Medulla oblongata (tissue), 1 donor: ENCODE measurements around the gene TMEM239.
"Not testable (repeated sequence)": the region's sequence is repeated elsewhere in the genome, so short reads cannot be mapped to it uniquely, and the experiment has no call there.

Experiments
- DNase-seq: peaks from one replicate; pipeline ENCODE4 v3.0.0-alpha.2; 2015; ENCODE audit errors: extremely low spot score

Gene TMEM239

DNA sequence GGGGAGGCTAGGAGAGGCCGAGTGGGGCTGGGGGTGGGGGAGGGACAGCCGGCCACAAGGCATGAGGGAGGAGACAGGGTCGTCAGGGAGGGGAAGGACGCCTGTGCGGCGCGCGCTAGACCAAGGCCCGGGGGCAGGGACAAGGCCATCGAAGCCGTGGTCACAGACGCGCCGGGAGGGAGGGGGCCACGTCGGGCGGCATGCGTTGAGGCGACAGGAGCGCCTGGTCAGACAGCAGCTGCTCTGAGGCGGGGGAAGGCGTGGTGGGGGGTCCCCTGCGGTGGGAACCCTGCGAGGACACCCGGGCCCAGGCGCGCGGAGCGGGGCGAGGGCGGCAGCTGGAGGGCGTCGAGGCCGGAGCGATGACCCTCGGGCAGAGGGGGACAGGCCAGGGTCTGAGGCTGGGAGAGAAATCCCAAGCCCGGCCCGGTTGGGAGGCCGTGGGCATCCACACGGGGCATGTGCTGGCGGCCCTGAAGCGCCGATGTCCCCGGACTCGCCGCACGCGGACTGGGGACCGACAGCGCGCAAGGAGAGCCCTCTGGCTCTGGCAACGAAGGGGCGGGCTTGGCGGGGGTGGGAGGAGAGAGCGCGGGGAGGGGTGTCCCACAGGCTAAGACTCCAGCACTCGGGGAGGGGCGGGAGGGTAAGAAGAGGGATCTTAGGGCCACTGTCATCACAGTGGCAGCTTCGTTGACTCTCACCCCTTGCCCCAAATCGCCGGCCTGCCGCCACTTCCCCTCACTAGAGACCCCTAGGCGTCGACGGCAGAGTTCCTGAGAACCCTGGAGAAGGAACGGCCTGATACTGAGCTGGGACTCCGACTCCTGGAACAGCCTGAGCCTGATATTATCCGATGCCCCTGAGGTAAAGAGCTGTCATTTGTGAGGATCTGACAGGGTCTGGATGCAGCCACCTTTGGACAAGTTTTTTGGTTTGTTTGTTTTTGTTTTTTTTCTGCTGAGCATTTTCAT, 5.0 kb downstream of the TMEM239 start:
- DNase-seq: no peak

DNA sequence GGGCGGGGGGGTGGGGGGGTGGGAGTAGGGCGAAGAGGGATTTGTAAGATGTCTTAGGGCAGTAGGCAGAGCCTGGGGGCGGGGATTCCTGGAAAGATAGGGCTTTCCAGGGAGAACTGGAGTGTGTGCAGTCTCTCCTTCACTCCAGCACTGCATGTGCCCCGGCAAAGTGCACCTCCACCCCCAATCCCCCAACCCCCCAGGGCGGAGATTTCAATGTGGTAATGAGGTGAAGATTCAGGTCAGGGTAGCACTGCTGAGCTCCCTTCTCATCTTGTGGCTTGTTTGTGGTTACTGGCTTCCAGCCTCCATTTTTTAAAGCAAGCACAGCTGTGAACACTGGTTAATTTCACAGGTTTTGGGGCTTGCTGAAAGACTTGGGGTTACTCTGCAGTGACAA, 5.9 kb downstream of the TMEM239 start:
- no peak for DNase-seq

DNA sequence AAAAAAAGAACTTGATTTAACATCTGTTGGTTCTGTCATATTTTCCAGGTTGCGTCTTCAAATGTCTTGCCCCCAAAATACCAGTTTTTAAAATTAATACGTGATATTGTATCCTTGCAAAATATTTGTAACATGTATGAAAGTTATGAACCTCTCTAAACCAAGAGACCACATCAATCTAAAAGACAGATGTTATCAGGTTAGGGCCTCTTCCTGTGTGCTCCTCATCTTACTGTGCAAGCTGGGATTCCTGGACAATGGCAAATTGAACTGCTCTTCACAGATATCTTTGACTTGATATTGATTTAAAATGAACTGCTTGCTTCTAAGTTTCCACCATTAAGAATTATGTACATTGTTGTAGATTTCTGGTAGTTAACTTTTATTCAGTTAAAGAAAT, 9.6 kb downstream of the TMEM239 start:
- no peak for DNase-seq

DNA sequence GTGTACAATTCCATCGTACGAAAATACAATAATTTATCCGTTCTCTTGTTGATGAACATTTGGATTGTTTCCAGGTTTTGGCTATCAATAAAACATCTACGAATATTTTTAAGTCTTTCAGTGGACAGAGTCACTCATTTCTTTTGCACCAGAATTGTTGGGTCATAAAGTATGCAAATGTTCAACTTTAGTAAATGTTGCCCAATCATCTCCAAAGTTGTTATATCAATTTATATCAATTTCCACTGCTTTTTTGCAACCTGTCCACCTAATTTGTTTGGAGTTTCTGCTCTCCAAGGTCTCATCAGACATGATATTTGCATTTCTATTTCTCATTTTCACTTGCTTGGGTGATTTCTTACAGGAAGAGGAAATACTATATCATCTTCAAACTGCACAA, 10.5 kb downstream of the TMEM239 start:
- no peak for DNase-seq

DNA sequence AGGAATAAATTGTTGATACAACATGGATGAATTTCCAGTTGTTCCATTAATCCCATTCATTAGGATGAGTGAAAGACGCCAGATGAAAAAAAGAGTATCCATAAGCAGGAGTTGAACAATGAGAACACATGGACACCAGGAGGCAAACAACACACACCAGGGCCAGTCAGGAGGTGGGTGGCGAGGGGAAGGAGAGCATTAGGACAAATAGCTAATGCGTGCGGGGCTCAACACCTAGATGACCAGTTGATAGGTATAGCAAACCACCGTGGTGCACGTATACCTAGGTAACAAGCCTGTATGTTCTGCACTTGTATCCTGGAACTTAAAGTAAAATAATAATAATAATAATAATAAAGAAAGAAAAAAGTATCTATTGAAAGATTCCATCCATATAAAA, 13.2 kb downstream of the TMEM239 start:
- no peak for DNase-seq

DNA sequence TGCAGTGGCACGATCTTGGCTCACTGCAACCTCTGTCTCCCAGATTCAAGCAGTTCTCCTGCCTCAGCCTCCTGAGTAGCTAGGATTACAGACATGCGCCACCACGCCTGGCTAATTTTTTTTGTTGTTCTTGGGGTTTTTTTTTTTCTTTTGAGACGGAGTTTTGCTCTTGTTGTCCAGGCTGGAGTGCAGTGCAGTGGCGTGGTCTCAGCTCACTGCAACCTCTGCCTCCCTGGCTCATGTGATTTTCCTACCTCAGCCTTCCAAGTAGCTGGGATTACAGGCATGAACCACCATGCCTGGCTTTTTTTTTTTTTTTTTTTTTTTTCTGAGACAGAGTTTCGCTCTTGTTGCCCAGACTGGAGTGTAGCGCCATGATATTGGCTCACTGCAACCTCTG, 15.0 kb downstream of the TMEM239 start:
- not testable (repeated sequence) for DNase-seq

DNA sequence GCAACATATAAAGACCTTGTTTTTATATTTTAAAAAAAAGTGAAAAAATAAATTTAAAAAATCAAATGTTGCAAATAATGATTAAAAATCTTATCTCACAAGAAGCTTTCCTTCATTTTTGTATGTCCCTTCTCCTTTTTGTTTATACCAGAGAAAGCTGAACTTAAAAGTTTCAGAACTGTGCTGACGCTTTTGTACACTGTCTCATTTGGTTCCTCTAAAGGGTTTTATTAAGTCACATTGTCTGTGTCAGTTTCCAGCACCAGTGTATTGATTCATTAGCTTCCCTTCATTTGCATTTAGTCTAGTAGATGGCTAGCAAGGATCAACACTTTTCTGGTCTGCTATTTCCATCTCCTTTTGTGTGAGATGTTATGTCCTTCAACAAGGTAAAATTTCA, 17.6 kb downstream of the TMEM239 start:
- DNase-seq: no peak

DNA sequence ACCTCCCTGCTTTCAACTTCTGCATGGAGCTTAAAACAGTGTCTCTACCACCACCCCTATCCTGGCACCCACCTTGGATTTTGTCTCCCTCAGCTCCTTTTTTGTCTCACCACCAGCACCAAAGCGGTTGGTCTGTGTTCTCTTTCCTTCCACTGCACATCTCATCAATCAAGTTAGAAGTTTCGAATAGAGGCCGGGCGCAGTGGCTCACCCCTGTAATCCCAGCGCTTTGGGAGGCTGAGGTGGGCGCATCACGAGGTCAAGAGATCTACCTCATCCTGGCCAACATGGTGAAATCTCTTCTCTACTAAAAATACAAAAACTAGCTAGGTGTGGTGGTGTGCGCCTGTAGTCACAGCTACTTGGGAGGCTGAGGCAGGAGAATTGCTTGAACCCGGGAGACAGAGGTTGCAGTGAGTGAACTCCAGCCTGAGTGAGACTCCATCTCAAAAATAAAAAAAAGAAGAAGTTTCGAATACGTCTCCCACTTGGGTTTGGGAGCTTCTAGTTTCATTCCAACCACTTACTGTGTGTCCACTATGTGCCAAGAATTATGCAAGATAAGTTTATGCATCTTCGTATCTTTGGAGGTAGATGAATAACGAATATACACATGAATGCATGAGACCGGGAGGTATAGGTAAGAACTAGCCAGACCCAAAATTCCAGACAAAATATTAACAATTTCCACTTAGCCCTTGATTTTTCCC, 18.4 kb downstream of the TMEM239 start:
- DNase-seq: no peak

DNA sequence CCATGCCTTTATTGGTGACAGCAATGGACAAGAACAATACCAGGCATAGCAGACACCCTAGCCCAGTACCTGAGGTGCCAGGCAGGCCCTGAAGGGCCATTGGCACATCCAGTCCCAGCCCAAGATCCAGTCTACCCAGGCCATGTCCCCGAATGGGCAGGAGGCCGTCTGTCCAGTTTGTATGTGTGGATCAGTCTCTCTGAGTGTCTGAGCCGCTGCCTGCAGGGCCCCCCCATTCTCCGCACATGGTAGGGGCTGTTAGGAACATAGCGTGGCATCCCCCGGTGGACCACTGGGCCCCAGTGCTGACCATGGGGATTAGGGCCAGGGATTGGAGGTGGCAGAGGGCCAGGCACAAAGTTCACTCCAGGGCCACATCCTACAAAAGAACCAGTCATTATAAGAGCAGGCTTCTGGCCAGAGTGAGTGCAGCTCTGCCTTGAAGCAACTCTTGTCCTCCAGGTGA, 19.2 kb downstream of the TMEM239 start:
- DNase-seq: no peak

DNA sequence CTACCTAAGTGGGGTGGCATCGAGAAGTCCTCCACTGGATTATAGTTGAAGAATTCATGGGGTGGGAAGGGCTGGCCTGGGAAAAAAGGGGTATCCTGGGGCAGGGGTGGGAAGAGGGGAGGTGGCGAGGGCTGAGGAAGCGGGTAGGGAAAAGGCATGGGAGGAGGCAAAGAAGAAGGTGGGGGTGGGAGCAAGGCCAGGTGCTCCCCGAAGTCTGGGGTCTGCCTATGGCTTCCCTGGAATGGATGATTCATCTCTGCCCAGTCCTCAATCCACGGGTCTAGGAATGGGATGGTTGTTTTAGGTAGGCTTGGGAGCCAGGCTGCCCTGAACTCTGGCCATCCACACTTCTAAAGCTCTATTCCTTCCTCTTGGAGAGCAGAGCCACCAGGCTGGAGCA, 19.9 kb downstream of the TMEM239 start:
- DNase-seq: no peak

DNA sequence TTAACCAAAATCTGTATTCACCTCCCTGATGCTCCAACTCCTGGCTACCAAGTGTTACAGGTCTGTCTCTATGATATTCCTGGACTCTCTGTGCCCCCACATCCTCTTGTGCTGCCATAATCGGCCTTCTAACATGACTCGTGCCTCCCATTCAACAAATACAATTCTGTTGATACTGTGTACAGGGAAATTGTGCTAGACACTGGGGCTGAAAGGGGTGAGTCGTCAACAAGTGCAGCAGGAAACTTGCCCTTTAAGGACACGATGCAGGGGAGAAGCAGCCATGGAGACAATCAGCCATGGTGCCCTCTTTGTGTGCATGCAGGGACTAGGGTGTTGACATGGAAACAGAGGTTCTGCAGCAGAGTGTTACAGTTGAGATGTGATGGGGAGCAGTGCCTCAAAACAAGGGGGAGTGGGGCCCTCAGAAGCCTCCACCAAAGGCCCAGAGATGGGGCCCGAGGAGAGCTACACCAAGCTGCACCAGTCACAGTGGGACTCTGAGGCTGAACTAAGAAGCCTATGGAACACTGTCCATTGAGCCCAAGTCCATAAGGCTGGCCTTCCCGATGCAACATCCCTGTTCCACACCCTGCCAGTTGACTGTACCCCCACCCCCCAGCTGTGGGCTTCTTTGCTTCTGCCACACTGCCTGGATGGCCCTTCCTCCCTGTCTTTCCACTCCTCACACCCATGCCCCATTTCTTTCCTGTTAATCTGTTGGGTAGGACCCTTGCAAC, 21.2 kb downstream of the TMEM239 start:
- no peak for DNase-seq

DNA sequence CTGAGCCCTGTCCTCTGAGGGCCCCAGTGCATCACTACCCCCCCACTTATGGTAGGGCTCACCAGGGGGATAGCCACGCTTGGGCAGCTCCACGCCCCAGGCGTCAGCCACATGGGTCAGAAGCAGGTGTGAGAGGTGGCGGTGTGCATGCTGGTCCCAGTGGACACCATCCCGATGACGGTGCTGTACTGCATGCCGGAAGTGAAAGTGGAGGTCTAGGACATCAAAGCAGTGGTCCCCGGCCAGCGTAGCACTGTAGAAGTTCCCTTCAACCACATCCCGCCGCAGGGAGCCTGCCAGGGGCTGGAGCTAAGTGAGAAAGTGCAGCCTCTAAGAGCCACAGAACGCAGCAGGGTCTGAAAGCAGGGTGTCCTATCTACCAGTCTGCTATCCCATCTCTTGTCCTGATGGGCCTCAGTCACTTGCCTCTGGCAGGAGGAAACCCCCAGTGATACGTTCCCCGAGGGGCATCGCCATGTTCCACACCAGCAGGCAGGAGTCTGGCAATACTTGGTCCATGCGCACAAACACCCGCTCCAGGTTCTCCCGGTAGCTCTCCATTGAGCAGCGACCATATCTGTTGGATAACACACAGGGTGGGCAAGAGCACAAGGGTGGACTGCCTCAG, 22.1 kb downstream of the TMEM239 start:
- no peak for DNase-seq

DNA sequence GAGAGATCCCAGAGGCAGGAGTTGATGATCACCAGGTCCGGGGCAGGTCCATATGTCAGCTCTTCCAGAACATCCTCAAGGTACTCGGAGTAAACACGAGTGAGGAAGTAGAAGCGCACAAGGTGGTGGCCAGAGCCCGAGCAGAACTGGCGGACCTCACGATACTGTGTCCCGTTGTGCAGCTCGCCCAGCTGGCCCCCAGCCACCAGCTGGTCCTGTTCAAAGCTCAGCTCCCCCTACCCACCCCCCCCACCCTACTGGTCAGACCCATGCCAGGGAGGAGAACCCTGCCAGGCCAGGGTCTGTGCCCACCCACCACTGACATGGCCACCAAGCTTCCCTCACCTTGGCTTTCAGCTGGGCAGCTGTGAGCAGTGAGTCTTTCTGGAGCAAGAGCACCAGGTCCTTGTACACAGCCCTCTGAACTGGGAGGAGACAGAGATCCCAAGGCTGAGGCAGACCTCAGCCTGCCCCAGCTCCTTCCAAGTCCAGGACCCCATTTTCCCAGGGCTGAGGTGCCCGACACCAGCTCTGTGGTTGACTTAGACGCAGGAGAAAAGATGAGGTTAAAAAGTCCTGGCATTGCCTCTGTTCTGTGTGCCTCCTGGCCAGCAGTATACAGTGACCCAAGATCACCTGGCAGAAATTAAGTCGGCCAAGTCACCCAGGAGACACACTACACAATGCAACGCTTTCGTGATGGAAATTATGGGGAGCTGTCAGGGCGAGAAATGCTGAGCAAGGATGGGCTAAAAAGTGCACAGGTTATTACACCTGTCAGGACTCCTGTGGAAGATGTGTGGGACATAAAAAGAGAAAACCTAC, 22.9 kb downstream of the TMEM239 start:
- DNase-seq: no peak

DNA sequence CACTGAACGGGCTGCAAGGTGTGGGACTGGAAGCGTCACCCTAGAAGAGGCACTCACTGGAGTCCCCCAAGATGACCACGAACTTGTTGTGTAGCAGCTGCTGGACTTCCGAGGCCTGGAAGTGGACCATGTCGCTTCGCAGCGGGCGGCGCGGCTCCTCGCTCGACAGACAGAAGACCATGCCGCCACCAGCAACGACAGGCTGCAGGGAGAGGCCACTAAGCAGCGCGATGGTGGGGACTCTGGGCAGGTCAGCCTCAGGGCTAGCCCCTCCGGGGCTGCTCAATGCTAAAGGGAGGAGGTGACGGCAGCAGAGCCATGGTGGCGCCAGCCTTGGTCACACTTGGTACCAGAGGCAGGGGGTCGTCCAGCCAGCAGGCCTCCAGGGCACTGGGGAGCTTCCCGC, 23.6 kb downstream of the TMEM239 start:
- DNase-seq: no peak

DNA sequence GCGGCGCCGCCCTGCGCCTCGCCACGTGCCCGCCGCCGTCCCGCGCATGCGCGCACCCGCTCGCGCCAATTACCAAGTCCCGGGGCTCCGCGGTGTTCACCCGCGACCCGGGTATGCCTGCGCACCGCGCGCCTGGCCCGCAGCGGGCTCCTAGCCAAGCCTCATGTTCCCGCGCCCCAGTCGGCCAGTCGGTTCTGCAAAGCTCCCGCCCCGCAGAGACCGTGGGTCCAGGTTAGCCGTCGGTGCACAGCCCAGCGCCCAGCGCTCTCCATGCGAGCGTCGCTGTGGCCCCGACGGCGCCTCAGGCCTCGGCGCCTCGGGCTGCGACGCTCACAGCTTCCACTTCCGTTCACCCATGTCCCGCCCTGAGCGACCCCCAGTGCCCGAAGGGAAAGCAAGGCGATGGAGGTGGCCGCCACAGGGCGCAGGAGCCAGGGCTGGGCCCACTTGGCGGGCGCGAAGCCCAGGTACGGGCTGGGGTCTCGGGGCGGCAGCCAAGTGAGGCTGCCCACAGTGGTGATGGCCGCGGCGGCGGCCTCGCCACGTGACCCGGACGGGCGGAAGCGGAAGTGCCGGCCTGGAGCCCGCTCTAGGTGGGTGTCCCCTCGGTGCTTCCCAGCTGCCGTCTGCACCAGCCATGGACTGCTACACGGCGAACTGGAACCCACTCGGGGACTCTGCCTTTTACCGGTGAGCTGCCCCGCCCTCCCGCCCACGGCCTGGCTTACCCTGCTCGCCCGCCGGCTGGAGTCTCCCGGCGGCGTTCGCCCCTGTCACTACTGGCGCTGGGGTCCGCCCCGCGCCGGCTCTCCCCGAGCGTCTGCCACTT, 24.2 kb downstream of the TMEM239 start, which contains the start of the genes PCED1A and VPS16:
Gene PCED1A (minus strand): TSS at position 518 of the 829 bp plus-strand sequence. CDS start 743 bp downstream, outside the sequence.
Gene VPS16 (plus strand): TSS at position 608 of the 829 bp plus-strand sequence. CDS start 30 bp downstream, at position 638.
- peak; percentile 87 for DNase-seq

DNA sequence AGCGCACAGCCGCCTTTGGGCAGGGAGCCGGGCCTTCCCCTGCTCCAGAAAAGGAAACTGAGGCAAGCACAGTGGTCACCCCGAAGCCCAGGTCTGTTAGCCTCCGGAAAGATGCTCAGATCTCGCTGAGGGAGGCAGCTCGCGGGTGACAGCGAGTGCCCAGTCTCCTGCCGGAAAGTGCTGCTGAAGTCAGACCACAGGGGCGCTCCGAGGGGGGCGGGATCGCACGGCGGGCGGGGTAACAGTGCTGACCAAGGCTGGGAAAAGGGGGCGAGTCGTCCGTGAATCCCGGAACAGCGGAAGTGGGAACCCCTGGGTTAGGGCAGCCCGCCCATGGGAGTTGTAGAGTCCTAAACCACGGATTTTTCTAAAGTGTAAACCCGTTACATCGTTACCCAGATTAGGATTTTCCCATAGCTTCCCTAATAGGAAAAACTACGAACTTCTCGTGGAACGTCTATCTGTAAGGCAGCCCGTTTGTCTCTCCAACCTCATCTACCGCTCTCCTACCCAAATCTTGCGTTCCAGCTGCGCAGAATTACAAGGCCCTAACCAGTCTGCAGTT, 24.9 kb downstream of the TMEM239 start:
- no peak for DNase-seq

DNA sequence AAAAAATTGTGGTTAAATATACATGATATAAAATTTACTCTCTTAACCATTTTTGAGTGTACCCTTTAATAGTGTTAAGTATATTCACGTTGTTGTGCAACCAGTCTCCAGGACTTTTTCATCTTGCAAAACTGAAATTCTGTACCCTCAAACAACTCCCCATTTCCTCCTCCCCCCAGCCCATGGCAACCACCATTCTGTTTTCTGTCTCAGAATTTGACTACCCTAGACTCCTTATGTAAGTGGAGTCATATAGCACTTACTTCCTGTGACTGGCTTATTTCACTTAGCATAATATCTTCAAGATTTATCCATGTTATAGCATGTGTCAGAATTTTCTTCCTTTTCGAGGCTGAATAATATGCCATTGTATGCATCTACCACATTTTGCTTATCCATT, 29.4 kb downstream of the TMEM239 start:
- DNase-seq: no peak

DNA sequence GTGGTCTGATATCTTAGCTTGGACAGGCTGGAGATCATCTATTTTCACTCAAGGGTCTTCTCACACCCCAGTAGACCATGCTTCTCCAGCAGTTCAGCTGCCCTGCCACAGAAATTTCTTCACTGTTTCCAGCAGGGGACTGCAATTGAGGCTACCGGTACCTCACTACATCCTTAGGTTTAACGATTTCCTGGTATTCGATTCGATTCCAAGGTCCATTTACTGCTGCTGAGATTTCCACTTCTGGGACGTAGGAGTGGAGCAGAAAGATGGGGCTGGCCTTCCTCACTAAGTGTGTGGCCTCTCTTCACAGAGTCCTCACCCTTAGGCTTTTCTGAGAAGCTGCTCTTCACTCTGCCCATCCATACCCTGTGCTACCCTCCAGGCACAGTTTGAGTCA, 30.5 kb downstream of the TMEM239 start:
- DNase-seq: no peak

DNA sequence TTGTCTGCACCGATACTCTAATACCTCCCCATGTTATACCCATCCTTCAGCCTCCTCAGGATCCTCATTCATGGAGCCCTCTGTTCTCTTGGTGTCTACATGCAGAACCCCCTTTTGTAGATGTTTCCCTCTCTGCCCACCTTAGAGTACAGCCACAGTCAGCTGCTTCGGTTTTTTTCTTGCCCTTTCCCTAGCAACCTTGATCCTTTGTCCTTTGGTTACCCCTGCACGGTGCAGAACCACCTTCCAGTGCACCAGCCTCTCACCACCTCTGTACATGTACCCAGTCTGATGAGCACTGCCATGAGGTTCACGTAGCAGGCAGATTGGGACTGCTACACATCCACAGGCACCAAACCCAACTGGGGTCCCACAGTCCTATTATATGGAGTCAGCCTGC, 31.6 kb downstream of the TMEM239 start:
- DNase-seq: no peak
